ENCODE results near the gene MYT1. TPM values are rescaled to one million over a fixed set of nuclear protein-coding genes. Genes with fewer than 3 reads are reported as not detected.
A peak's percentile ranks its signal among the peaks of the same experiment; 100 is the strongest.

Gene MYT1
- total and polyA plus RNA-seq, 2 of the 13 experiments (the other 11 are each of a cell fraction or from before 2014, with no cell fraction given) = 0.58 to 2.5 TPM

DNA sequence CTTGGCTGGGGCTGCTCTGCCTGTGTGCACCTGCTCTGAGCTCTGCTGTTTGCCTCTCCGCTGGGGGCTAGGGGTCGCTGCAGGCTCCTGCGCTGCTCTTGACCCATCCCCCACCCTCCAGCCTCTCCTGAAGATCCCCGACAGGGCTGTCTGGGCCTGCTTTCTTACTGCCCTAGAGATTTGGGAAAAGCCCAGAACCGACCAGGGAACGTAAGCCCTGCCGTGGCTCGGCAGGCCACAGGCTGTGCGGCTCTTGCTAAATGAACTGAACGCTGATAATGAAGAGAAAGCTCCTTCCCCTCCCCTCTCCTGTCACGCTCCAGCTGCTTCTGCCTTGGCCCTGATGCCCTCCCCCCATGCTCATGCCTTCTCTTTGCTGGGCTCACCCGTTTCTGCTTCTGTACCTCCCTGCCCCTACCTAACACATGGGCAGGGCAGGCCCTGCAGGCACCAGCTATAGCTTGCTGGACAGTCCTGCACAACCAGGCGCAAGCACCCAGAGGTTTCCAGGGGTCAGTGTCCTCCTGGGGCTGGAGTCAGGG is 59.3 kb downstream of the MYT1 start (continued):
- peak; percentile 37; the same call in 1 of the 2 replicates for TF ChIP-seq RBAK (CRISPR knock-in tag; IDR thresholded peaks at IDR 0.05)
- peak; percentile 39; the same call in 1 of the 2 replicates for TF ChIP-seq ZBTB38 (CRISPR knock-in tag; IDR thresholded peaks at IDR 0.05)
- peak; percentile 82; the same call in 1 of the 2 replicates for TF ChIP-seq ZNF292 (CRISPR knock-in tag; IDR thresholded peaks at IDR 0.05; ENCODE audit: borderline replicate concordance, low read depth)
- no peak for TF ChIP-seq NFE2L1 (CRISPR knock-in tag; IDR thresholded peaks at IDR 0.05; ENCODE audit: borderline replicate concordance)
- TF ChIP-seq NFRKB (IDR thresholded peaks at IDR 0.05) = no peak
- TF ChIP-seq ZNF329 (CRISPR knock-in tag; IDR thresholded peaks at IDR 0.05; ENCODE audit: low read depth) = no peak
- TF ChIP-seq, protein P1, sequence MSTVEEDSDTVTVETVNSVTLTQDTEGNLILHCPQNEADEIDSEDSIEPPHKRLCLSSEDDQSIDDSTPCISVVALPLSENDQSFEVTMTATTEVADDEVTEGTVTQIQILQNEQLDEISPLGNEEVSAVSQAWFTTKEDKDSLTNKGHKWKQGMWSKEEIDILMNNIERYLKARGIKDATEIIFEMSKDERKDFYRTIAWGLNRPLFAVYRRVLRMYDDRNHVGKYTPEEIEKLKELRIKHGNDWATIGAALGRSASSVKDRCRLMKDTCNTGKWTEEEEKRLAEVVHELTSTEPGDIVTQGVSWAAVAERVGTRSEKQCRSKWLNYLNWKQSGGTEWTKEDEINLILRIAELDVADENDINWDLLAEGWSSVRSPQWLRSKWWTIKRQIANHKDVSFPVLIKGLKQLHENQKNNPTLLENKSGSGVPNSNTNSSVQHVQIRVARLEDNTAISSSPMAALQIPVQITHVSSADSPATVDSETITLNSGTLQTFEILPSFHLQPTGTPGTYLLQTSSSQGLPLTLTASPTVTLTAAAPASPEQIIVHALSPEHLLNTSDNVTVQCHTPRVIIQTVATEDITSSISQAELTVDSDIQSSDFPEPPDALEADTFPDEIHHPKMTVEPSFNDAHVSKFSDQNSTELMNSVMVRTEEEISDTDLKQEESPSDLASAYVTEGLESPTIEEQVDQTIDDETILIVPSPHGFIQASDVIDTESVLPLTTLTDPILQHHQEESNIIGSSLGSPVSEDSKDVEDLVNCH (CRISPR knock-in tag; IDR thresholded peaks at IDR 0.05) = no peak
- TF ChIP-seq ZFP90 (CRISPR knock-in tag; IDR thresholded peaks at IDR 0.05; ENCODE audit: borderline replicate concordance) = peak; percentile 89
- TF ChIP-seq, protein P2, sequence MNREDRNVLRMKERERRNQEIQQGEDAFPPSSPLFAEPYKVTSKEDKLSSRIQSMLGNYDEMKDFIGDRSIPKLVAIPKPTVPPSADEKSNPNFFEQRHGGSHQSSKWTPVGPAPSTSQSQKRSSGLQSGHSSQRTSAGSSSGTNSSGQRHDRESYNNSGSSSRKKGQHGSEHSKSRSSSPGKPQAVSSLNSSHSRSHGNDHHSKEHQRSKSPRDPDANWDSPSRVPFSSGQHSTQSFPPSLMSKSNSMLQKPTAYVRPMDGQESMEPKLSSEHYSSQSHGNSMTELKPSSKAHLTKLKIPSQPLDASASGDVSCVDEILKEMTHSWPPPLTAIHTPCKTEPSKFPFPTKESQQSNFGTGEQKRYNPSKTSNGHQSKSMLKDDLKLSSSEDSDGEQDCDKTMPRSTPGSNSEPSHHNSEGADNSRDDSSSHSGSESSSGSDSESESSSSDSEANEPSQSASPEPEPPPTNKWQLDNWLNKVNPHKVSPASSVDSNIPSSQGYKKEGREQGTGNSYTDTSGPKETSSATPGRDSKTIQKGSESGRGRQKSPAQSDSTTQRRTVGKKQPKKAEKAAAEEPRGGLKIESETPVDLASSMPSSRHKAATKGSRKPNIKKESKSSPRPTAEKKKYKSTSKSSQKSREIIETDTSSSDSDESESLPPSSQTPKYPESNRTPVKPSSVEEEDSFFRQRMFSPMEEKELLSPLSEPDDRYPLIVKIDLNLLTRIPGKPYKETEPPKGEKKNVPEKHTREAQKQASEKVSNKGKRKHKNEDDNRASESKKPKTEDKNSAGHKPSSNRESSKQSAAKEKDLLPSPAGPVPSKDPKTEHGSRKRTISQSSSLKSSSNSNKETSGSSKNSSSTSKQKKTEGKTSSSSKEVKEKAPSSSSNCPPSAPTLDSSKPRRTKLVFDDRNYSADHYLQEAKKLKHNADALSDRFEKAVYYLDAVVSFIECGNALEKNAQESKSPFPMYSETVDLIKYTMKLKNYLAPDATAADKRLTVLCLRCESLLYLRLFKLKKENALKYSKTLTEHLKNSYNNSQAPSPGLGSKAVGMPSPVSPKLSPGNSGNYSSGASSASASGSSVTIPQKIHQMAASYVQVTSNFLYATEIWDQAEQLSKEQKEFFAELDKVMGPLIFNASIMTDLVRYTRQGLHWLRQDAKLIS (CRISPR knock-in tag; IDR thresholded peaks at IDR 0.05) = no peak
- TF ChIP-seq THYN1 (CRISPR knock-in tag; IDR thresholded peaks at IDR 0.05; ENCODE audit: borderline replicate concordance, low read depth) = no peak
- TF ChIP-seq CHCHD3 (CRISPR knock-in tag; IDR thresholded peaks at IDR 0.05) = no peak
- TF ChIP-seq, protein P3, sequence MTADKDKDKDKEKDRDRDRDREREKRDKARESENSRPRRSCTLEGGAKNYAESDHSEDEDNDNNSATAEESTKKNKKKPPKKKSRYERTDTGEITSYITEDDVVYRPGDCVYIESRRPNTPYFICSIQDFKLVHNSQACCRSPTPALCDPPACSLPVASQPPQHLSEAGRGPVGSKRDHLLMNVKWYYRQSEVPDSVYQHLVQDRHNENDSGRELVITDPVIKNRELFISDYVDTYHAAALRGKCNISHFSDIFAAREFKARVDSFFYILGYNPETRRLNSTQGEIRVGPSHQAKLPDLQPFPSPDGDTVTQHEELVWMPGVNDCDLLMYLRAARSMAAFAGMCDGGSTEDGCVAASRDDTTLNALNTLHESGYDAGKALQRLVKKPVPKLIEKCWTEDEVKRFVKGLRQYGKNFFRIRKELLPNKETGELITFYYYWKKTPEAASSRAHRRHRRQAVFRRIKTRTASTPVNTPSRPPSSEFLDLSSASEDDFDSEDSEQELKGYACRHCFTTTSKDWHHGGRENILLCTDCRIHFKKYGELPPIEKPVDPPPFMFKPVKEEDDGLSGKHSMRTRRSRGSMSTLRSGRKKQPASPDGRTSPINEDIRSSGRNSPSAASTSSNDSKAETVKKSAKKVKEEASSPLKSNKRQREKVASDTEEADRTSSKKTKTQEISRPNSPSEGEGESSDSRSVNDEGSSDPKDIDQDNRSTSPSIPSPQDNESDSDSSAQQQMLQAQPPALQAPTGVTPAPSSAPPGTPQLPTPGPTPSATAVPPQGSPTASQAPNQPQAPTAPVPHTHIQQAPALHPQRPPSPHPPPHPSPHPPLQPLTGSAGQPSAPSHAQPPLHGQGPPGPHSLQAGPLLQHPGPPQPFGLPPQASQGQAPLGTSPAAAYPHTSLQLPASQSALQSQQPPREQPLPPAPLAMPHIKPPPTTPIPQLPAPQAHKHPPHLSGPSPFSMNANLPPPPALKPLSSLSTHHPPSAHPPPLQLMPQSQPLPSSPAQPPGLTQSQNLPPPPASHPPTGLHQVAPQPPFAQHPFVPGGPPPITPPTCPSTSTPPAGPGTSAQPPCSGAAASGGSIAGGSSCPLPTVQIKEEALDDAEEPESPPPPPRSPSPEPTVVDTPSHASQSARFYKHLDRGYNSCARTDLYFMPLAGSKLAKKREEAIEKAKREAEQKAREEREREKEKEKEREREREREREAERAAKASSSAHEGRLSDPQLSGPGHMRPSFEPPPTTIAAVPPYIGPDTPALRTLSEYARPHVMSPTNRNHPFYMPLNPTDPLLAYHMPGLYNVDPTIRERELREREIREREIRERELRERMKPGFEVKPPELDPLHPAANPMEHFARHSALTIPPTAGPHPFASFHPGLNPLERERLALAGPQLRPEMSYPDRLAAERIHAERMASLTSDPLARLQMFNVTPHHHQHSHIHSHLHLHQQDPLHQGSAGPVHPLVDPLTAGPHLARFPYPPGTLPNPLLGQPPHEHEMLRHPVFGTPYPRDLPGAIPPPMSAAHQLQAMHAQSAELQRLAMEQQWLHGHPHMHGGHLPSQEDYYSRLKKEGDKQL (CRISPR knock-in tag; IDR thresholded peaks at IDR 0.05; ENCODE audit: low read depth) = no peak
- no peak for TF ChIP-seq TGIF2 (CRISPR knock-in tag; IDR thresholded peaks at IDR 0.05)
- TF ChIP-seq, protein P4, sequence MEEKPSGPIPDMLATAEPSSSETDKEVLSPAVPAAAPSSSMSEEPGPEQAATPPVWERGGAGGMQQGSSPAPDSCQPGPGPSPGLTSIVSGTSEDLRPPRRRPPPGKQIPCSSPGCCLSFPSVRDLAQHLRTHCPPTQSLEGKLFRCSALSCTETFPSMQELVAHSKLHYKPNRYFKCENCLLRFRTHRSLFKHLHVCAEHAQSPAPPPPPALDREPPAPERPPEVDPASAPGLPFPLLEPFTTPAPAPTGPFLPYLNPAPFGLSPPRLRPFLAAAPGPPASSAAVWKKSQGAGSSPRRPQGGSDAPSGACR (CRISPR knock-in tag; IDR thresholded peaks at IDR 0.05) = peak; percentile 91; the same call in 1 of the 2 replicates
- no peak for TF ChIP-seq ZNF709 (CRISPR knock-in tag; IDR thresholded peaks at IDR 0.05)
- TF ChIP-seq U2AF1 (optimal IDR thresholded peaks at IDR 0.05; ENCODE audit: low read depth, low read length) = no peak
- TF ChIP-seq PHB2 (IDR thresholded peaks at IDR 0.05; ENCODE audit: partially characterized antibody) = no peak
- no peak for TF ChIP-seq PLRG1 (conservative IDR thresholded peaks at IDR 0.05)
- TF ChIP-seq ZNF20 (CRISPR knock-in tag; IDR thresholded peaks at IDR 0.05) = no peak

Measured in HepG2 (cell line).